HepG2 (cell line): ENCODE results near the gene MAPRE3. TPM values are rescaled to one million over a fixed set of nuclear protein-coding genes. Genes with fewer than 3 reads are reported as not detected.

Source experiments
- ADNP ChIP-seq: sonication (generic); formaldehyde crosslinking; IDR thresholded peaks from 2 replicates; pipeline ENCODE4 v1.4.0; 2020; ENCODE audit warnings: missing genetic modification reagents
- FOXK1 ChIP-seq: sonication (generic); formaldehyde crosslinking; IDR thresholded peaks from 2 replicates; pipeline ENCODE4 v1.4.0; 2020; ENCODE audit warnings: low read depth, missing genetic modification reagents, borderline replicate concordance
- FOXP1 ChIP-seq, 2 experiments: fragments of 450-650 bp in 1 of 2; IDR thresholded peaks; 2 replicates each; pipeline ENCODE4 v1.6.1; 2017 to 2018; ENCODE audit warnings: antibody characterized with exemption in 1 of 2
- MIER3 ChIP-seq: IDR thresholded peaks from 2 replicates; pipeline ENCODE4 v1.6.1; 2016; ENCODE audit warnings: missing compliant biosample characterization, borderline replicate concordance
- NFATC3 ChIP-seq: sonication (generic); formaldehyde crosslinking; IDR thresholded peaks from 2 replicates; pipeline ENCODE4 v1.5.1; 2020; ENCODE audit warnings: mild to moderate bottlenecking, missing genetic modification reagents
- SALL2 ChIP-seq: sonication (generic); formaldehyde crosslinking; IDR thresholded peaks from 2 replicates; pipeline ENCODE4 v1.8.1; 2023; ENCODE audit warnings: mild to moderate bottlenecking, missing genetic modification reagents, inconsistent platforms
- ZNF709 ChIP-seq: sonication (generic); formaldehyde crosslinking; IDR thresholded peaks from 2 replicates; pipeline ENCODE4 v1.5.0; 2020; ENCODE audit warnings: mild to moderate bottlenecking, missing genetic modification reagents
- polyA plus RNA-seq, 8 experiments: library from polyadenylated mRNA; depleted of rRNA in 3 of 8; stranded (reverse) in 7 of 8; unstranded in 1 of 8; fragments of >200 nt; fragmentation: Illumina TruSeq in 4 of 8; extraction: Trizol in 4 of 8; gene quantifications; 2 replicates each; pipeline versions ENCODE4 v1.2.1 to v1.2.3, GENCODE V29; 2011 to 2016; ENCODE audit warnings: low read depth in 4 of 8, missing spikeins in 1 of 8, mixed read lengths in 1 of 8; ENCODE audit not compliant: insufficient read depth in 1 of 8
- total RNA-seq, 5 experiments: library from RNA; depleted of rRNA; stranded (reverse); fragments of >200 nt; fragmentation: Illumina TruSeq; extraction: Trizol; gene quantifications; 2 replicates each; pipeline ENCODE4 v1.2.3, GENCODE V29; 2016; ENCODE audit warnings: low read depth in 1 of 5
- TF ChIP-seq, protein P1 (sequence below): sonication (generic); formaldehyde crosslinking; IDR thresholded peaks from 2 replicates; pipeline ENCODE4 v1.5.0; 2020; ENCODE audit warnings: mild to moderate bottlenecking, missing genetic modification reagents
- TF ChIP-seq, protein P2 (sequence below): sonication (generic); formaldehyde crosslinking; IDR thresholded peaks from 2 replicates; pipeline ENCODE4 v1.9.0; 2022; ENCODE audit warnings: low read depth, missing genetic modification reagents
- TF ChIP-seq, protein P3 (sequence below): sonication (generic); formaldehyde crosslinking; IDR thresholded peaks from 2 replicates; pipeline ENCODE4 v1.5.0; 2020; ENCODE audit warnings: mild to moderate bottlenecking, missing genetic modification reagents
- TF ChIP-seq, protein P4 (sequence below): IDR thresholded peaks from 2 replicates; pipeline ENCODE4 v1.6.1; 2018; ENCODE audit warnings: missing genetic modification reagents, mild to moderate bottlenecking, missing compliant biosample characterization
- TF ChIP-seq, protein P5 (sequence below): sonication (generic); formaldehyde crosslinking; IDR thresholded peaks from 2 replicates; pipeline ENCODE4 v1.4.0; 2020; ENCODE audit warnings: missing genetic modification reagents, borderline replicate concordance
- TF ChIP-seq, protein P6 (sequence below): sonication (generic); formaldehyde crosslinking; IDR thresholded peaks from 2 replicates; pipeline ENCODE4 v1.5.0; 2020; ENCODE audit warnings: missing genetic modification reagents, mild to moderate bottlenecking, borderline replicate concordance
- TF ChIP-seq, protein P7 (sequence below): sonication (generic); formaldehyde crosslinking; IDR thresholded peaks from 2 replicates; pipeline ENCODE4 v1.4.0; 2020; ENCODE audit warnings: missing genetic modification reagents

Gene MAPRE3
- total and polyA plus RNA-seq, 2 of the 13 experiments (the other 11 are each of a cell fraction or from before 2014, with no cell fraction given), result 0.31 to 0.91 TPM

DNA sequence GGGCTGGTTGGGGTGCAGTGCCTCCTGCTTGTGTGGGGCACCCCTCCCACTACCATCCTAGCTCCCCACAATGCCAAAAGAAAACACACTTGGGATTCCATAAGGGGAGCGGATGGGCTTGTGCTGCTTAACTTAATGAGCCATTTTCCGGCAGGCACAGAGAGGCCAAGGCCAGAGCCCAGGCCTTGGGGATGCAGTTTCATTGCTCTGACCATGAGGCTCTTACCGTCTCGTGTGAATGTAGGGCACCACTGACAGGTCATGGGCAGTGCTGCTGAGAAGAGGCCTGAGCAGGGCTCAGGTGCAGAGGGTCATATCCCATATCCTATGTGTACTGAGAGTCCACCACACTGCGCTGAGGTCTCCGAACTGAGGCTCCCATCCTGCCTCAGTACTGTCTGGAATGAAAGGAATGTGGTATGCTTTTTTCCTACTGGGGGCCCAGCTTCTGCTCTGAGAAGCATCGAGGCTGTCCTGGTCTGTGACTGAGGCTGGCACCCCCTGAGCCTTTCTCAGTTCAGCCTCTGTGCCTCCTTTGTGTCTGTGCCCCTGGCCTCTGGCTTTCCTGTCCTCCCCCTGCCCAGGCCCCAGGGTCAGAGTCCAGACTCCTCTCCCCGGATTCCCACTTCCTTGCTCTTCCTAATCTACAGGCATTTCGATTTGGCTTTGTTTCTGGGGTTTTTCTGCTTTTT, 45.2 kb upstream of the MAPRE3 start (continued):
- TF ChIP-seq, protein P1, sequence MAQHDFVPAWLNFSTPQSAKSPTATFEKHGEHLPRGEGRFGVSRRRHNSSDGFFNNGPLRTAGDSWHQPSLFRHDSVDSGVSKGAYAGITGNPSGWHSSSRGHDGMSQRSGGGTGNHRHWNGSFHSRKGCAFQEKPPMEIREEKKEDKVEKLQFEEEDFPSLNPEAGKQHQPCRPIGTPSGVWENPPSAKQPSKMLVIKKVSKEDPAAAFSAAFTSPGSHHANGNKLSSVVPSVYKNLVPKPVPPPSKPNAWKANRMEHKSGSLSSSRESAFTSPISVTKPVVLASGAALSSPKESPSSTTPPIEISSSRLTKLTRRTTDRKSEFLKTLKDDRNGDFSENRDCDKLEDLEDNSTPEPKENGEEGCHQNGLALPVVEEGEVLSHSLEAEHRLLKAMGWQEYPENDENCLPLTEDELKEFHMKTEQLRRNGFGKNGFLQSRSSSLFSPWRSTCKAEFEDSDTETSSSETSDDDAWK (CRISPR knock-in tag), result no peak
- TF ChIP-seq, protein P2, sequence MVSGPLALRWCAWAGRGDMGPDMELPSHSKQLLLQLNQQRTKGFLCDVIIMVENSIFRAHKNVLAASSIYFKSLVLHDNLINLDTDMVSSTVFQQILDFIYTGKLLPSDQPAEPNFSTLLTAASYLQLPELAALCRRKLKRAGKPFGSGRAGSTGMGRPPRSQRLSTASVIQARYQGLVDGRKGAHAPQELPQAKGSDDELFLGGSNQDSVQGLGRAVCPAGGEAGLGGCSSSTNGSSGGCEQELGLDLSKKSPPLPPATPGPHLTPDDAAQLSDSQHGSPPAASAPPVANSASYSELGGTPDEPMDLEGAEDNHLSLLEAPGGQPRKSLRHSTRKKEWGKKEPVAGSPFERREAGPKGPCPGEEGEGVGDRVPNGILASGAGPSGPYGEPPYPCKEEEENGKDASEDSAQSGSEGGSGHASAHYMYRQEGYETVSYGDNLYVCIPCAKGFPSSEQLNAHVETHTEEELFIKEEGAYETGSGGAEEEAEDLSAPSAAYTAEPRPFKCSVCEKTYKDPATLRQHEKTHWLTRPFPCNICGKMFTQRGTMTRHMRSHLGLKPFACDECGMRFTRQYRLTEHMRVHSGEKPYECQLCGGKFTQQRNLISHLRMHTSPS, result peak; percentile 71; the same call in 1 of the 2 replicates
- TF ChIP-seq, protein P3, sequence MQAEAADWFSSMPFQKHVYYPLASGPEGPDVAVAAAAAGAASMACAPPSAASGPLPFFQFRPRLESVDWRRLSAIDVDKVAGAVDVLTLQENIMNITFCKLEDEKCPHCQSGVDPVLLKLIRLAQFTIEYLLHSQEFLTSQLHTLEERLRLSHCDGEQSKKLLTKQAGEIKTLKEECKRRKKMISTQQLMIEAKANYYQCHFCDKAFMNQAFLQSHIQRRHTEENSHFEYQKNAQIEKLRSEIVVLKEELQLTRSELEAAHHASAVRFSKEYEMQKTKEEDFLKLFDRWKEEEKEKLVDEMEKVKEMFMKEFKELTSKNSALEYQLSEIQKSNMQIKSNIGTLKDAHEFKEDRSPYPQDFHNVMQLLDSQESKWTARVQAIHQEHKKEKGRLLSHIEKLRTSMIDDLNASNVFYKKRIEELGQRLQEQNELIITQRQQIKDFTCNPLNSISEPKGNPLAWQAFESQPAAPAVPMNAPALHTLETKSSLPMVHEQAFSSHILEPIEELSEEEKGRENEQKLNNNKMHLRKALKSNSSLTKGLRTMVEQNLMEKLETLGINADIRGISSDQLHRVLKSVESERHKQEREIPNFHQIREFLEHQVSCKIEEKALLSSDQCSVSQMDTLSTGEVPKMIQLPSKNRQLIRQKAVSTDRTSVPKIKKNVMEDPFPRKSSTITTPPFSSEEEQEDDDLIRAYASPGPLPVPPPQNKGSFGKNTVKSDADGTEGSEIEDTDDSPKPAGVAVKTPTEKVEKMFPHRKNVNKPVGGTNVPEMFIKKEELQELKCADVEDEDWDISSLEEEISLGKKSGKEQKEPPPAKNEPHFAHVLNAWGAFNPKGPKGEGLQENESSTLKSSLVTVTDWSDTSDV (CRISPR knock-in tag), result no peak
- TF ChIP-seq MIER3 (CRISPR knock-in tag) (peak; percentile 70; the same call in 1 of the 2 replicates), FOXP1 (IDR thresholded peaks at IDR 0.05) (no peak), FOXP1 (CRISPR knock-in tag; IDR thresholded peaks at IDR 0.05) (peak; percentile 27; the same call in 1 of the 2 replicates), NFATC3 (CRISPR knock-in tag) (no peak), ZNF709 (peak; percentile 63; the same call in 1 of the 2 replicates), SALL2 (CRISPR knock-in tag) (no peak), FOXK1 (CRISPR knock-in tag) (peak; percentile 61; the same call in 1 of the 2 replicates), ADNP (CRISPR knock-in tag) (peak; percentile 50; the same call in 1 of the 2 replicates)
- TF ChIP-seq, protein P4, sequence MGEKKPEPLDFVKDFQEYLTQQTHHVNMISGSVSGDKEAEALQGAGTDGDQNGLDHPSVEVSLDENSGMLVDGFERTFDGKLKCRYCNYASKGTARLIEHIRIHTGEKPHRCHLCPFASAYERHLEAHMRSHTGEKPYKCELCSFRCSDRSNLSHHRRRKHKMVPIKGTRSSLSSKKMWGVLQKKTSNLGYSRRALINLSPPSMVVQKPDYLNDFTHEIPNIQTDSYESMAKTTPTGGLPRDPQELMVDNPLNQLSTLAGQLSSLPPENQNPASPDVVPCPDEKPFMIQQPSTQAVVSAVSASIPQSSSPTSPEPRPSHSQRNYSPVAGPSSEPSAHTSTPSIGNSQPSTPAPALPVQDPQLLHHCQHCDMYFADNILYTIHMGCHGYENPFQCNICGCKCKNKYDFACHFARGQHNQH (CRISPR knock-in tag), result 0 out of 2 replicates have a peak, but pooled peaks have one; percentile 74
- TF ChIP-seq, protein P5, sequence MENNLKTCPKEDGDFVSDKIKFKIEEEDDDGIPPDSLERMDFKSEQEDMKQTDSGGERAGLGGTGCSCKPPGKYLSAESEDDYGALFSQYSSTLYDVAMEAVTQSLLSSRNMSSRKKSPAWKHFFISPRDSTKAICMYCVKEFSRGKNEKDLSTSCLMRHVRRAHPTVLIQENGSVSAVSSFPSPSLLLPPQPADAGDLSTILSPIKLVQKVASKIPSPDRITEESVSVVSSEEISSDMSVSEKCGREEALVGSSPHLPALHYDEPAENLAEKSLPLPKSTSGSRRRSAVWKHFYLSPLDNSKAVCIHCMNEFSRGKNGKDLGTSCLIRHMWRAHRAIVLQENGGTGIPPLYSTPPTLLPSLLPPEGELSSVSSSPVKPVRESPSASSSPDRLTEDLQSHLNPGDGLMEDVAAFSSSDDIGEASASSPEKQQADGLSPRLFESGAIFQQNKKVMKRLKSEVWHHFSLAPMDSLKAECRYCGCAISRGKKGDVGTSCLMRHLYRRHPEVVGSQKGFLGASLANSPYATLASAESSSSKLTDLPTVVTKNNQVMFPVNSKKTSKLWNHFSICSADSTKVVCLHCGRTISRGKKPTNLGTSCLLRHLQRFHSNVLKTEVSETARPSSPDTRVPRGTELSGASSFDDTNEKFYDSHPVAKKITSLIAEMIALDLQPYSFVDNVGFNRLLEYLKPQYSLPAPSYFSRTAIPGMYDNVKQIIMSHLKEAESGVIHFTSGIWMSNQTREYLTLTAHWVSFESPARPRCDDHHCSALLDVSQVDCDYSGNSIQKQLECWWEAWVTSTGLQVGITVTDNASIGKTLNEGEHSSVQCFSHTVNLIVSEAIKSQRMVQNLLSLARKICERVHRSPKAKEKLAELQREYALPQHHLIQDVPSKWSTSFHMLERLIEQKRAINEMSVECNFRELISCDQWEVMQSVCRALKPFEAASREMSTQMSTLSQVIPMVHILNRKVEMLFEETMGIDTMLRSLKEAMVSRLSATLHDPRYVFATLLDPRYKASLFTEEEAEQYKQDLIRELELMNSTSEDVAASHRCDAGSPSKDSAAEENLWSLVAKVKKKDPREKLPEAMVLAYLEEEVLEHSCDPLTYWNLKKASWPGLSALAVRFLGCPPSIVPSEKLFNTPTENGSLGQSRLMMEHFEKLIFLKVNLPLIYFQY (CRISPR knock-in tag), result peak; percentile 21; the same call in 1 of the 2 replicates
- TF ChIP-seq, protein P6, sequence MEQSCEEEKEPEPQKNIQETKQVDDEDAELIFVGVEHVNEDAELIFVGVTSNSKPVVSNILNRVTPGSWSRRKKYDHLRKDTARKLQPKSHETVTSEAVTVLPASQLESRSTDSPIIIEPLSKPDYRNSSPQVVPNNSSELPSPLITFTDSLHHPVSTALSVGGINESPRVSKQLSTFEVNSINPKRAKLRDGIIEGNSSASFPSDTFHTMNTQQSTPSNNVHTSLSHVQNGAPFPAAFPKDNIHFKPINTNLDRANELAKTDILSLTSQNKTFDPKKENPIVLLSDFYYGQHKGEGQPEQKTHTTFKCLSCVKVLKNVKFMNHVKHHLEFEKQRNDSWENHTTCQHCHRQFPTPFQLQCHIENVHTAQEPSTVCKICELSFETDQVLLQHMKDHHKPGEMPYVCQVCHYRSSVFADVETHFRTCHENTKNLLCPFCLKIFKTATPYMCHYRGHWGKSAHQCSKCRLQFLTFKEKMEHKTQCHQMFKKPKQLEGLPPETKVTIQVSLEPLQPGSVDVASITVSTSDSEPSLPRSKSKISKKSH (CRISPR knock-in tag), result no peak
- TF ChIP-seq, protein P7, sequence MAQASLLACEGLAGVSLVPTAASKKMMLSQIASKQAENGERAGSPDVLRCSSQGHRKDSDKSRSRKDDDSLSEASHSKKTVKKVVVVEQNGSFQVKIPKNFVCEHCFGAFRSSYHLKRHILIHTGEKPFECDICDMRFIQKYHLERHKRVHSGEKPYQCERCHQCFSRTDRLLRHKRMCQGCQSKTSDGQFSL, result peak; percentile 49; the same call in 1 of the 2 replicates
